Retina (tissue), 1 donor: ENCODE results near the gene GDF10.

Source experiments
- DNase-seq: peaks from one replicate; pipeline ENCODE4 v3.0.0-alpha.2; 2016

GDF10 gene

DNA sequence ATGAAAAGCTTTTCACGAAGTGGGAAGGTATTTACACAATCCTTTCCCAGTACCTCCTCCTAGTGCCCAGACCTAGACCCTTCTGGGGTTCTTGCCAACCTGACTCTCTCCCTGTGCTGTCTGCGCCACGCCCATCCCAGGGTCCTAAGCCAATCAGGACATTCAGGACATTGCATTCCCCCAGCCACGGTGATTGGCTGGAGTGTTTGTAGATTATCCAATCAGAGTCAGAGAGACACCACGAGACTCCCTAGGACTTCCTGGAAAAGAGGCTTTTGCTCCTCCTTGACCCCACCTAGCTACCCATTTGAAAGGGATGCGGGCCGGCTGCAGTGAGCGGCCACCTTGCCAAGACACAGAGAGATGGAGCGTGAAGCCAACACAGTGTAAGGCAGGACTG is 18.7 kb downstream of the GDF10 start:
- DNase-seq, result no peak

DNA sequence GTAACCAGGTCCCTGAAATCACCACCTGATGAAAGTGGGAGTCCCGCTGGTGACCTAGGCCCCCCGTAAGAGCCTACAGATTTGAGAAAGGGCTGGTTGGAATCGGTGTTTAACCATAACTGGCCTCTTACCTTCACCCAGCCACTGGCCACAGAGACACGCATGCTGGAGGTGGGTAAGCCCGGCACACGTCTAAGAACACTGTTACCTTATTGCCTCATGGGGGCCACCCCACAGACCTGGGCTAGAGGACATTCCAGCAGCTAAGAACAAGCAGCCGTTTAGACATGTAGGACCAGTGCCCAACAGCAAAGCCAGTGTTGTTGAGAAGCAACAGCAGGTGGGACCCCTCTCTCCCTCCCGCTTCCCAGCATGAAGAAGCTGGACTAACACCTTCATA is 19.8 kb downstream of the GDF10 start:
- DNase-seq, result no peak

DNA sequence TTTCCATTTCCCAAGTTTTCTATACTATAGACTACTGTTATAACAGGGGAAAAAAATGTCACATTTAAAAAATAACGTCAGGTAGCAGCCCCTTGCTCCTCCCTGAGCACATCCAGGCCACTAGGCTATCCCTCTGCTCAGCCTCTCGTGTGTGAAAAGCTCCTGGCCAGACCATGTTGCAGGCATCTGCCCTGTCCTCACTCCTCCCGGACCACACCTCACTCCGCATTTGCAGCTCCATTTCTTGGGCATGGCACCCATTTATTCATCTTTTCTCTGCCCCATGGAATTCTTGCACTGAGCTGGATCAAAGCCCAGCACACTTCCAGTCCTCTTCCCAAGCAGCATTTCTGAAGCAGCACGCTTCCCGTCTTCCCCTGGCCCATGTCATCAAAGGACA is 20.8 kb downstream of the GDF10 start:
- no peak for DNase-seq

DNA sequence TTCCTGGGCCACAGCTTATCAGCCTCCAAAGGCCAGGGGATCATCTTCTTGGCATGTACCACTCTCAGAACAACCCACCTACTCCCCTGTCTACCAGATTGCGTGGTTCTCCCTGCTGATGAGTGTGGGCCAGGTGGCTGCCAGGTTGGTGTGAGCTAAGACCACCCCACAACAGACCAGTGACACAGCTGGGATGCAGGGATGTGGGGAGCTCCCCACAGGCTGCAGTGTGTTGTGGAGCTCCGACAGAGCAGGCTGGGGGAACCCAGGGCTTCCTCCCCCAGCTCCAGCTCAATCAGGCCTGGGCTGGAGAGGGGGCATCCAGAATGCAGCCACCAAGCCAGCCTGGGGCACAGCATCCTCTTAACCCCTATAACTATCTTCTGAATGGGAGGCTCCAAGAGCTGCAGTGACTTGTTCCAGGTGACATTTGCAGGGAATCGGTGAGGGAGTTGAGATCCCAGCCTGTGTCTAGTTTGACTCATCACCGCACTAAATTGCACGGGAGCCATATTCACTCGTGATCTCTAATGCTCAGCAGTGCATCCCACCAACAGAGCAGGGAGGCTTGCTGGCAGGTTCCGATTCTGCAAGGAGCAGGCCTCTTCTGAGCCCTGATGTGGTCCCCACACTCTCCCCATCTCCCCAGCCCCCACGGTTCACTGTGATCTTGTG is 21.7 kb downstream of the GDF10 start:
- no peak for DNase-seq

GRCh38 chr10:47322300-47323061 is 22.5 kb downstream of the GDF10 start, which contains the start of gene GDF2:
Gene GDF2, plus strand, starts transcription at chr10:47322454. Its CDS starts 215 bp downstream, at chr10:47322669.
- no peak for DNase-seq

DNA sequence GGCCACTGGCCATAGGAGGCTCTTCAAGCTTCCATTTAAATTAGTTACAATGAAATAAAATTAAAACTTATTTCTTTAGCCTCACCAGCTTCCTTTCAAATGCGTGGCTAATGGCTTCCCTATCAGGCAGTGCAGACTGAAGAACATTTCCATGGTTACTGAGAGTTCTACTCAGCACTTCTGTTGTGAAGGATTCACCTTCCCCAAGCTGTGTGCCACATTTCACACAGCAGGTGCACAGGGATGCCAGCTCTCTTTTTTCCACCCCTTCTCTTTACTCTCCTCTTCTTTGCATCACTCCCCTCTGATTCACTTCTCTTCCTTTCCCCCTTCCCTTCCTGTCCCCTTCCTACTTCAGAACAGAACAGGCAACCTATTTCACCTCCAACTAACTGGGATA is 23.1 kb downstream of the GDF10 start:
- no peak for DNase-seq

- DNase-seq, result no peak
These were observed 23.8 kb downstream of the GDF10 start for GRCh38 chr10:47323636-47324296.

- DNase-seq, result no peak
These were observed 25.6 kb downstream of the GDF10 start for GRCh38 chr10:47325303-47326291.

DNA sequence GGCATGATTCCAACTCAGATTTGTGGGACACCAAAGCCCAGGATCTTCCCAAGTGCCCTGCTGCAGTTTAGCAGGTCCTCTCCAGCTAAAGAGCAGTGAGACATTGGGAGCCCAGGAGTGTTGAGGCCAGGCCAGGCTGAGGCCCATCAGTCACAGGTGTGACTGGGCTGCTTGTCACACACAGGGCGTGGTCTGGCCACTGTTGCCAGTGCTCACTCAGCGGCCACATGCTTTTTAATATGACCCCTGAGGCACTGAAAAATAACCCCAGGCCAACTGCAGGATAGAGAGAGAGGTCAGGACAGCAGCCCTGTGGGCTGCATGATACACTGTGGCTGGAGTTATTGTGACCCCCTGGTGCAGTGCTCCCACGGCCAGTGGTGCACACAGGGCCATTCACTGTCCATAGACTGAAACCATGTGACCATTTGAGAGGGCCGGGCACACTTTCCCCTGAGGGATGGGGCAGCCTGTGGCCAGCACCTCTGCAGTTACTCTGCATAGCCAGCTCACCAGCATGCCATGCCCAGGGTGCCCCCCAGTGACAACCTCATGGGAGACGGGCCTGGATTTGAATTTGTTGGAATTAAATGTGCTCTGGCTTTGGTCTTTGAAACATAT is 26.4 kb downstream of the GDF10 start:
- no peak for DNase-seq

DNA sequence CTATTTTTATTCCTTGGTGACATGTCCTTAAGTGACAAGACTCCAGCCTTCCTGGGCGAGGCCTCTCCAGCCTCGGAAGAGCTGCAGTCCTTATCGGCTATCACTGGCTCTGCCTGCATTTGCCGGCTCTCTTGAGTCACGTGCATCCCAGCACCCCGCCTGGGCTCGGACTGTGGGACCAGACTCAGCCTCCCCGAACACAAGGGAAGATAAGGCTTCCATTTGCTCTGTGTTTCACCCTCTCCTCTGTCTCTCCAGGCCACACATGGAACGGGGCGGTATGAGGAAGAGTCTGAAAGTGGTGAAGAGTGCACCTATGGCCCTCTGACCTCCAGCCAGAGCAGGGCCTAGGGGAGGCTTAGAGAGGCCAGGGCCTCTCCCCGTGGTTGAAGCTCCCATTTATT is 26.9 kb downstream of the GDF10 start:
- no peak for DNase-seq

DNA sequence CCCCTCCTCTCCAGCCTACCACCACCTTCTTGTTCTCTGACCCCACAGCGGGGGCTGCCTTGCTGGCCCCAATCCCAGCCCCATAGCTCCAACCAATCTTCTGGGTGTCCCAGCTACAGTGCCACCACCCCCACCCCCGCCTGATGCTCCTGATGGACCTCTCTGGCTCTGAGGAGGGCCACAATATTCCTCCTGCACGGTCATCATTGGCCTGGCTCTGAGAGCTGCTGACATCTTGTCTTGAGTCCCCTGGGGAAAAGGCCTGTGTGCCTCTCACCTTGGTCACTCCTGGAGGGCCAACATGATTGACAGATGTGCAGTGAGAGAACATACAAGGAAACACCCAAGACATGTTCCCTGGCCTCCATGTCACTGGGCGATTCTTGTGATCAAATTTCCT is 29.9 kb downstream of the GDF10 start:
- DNase-seq, result no peak

GRCh38 chr10:47330366-47330765 is 30.4 kb downstream of the GDF10 start:
- DNase-seq, result no peak

DNA sequence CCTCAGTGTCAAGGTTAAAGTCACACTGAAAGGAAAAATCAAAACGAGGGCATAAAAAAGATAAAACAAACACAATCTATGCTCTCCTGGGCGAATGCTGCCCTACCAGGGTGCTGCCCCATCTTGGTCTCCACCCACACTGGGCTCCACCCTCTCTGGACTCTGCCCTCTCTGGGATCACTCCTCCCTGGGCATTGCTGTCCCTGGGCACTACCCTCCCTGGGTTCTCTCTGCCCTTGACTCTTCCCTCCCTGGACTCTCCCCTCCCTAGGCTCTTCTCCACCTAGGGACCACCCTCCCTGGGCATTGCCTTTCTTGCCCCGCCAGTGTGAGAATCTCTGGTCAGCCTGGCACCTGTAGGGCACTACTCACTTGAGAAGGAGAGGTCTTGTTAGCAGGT is 30.8 kb downstream of the GDF10 start:
- DNase-seq, result no peak

GRCh38 chr10:47331491-47331890 is 31.5 kb downstream of the GDF10 start:
- no peak for DNase-seq

GRCh38 chr10:47331954-47332353 is 32.0 kb downstream of the GDF10 start:
- no peak for DNase-seq

DNA sequence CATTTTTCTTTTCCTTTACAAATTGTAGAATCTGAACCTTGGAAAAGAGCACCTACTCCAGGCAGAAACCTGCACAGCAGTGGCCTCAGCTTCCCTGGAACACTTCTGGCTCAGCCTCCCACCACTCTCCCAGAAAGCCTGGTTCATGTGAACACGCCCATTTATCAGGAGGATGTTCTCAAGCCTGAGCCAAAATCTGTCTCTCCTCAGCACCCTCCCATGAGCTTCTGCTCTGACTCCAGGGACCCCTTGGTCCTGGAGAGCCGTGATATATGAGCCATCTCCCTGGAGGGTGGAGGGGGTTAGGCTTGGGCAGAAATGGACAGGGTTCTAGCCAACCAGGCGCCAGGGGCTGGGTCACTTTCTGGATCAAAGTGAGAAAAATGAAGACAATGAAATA is 32.4 kb downstream of the GDF10 start:
- no peak for DNase-seq

GRCh38 chr10:47332946-47333345 is 32.9 kb downstream of the GDF10 start:
- no peak for DNase-seq

GRCh38 chr10:47333532-47333931 is 33.5 kb downstream of the GDF10 start:
- no peak for DNase-seq

GRCh38 chr10:47334466-47335295 is 34.7 kb downstream of the GDF10 start:
- no peak for DNase-seq

GRCh38 chr10:47335906-47336305 is 35.9 kb downstream of the GDF10 start:
- no peak for DNase-seq

GRCh38 chr10:47336387-47337134 is 36.6 kb downstream of the GDF10 start:
- no peak for DNase-seq
